ENCODE measurements around the gene ZNF670. TPM values are rescaled to one million over a fixed set of nuclear protein-coding genes. Genes with fewer than 3 reads are reported as not detected.
"Not testable (repeated sequence)": the region's sequence is repeated elsewhere in the genome, so short reads cannot be mapped to it uniquely, and the experiment has no call there.

Gene ZNF670
- polyA plus RNA-seq, 1 donor from 2014 or later = 9.3 TPM

- H3K9me2 ChIP-seq (ENCODE audit: insufficient read depth, low read length) = no peaks in the 10 kb centered on the region
- no peaks in the 10 kb centered on the region for H4K20me1 ChIP-seq (ENCODE audit: insufficient read depth)
- no peaks in the 10 kb centered on the region for H3K27me3 ChIP-seq (ENCODE audit: insufficient read depth, low read depth, low read length)
- H3K4me3 ChIP-seq (ENCODE audit: low read length) = no peak overlapping the region
- no peaks in the 10 kb centered on the region for H3F3A ChIP-seq (ENCODE audit: insufficient read depth, low read length, poor library complexity, severe bottlenecking)
- TF ChIP-seq EZH2 (IDR thresholded peaks at IDR 0.05; ENCODE audit: borderline replicate concordance, insufficient read depth, low read length, poor library complexity, severe bottlenecking) (no peak), CTCF (IDR thresholded peaks at IDR 0.05; ENCODE audit: poor library complexity, severe bottlenecking) (no peak), TAF1 (IDR thresholded peaks at IDR 0.05; ENCODE audit: low read depth) (no peak), RAD21 (conservative IDR thresholded peaks at IDR 0.05) (no peak), EP300 (conservative IDR thresholded peaks at IDR 0.05; ENCODE audit: poor library complexity, severe bottlenecking) (no peak), SMC3 (conservative IDR thresholded peaks at IDR 0.05; ENCODE audit: poor library complexity) (no peak), REST (IDR thresholded peaks at IDR 0.05; ENCODE audit: borderline replicate concordance) (no peak), MXI1 (conservative IDR thresholded peaks at IDR 0.05; ENCODE audit: poor library complexity, severe bottlenecking) (no peak), POLR2AphosphoS5 (IDR thresholded peaks at IDR 0.05) (no peak)
- H2AFZ ChIP-seq (ENCODE audit: low read depth, low read length) = no peak overlapping the region
- H3K27ac ChIP-seq (ENCODE audit: low read length) = no peak overlapping the region
- H3K4me2 ChIP-seq (ENCODE audit: low read length) = no peak overlapping the region
- no peaks in the 10 kb centered on the region for H3K36me3 ChIP-seq (ENCODE audit: insufficient read depth, low read length)
- H3K79me2 ChIP-seq (replicated peaks; ENCODE audit: insufficient read depth, low read length) = no peaks in the 10 kb centered on the region
- H3K9ac ChIP-seq (ENCODE audit: low read length) = no peak overlapping the region
- H3K9me3 ChIP-seq (ENCODE audit: low read length) = no peaks in the 10 kb centered on the region
Observed at GRCh38 chr1:247121382-247121781, 42.8 kb upstream of the ZNF670 start.

GRCh38 chr1:247120408-247120668 is 41.7 kb upstream of the ZNF670 start:
- H3K9ac ChIP-seq (ENCODE audit: low read length) = not testable (repeated sequence)

More at GRCh38 chr1:247120408-247120668, 41.7 kb upstream of the ZNF670 start:
- not testable (repeated sequence) for H3K9me2 ChIP-seq (ENCODE audit: insufficient read depth, low read length); H3K4me2 ChIP-seq (ENCODE audit: low read length); H3K27ac ChIP-seq (ENCODE audit: low read length); H3K27me3 ChIP-seq (ENCODE audit: insufficient read depth, low read depth, low read length); H3K79me2 ChIP-seq (replicated peaks; ENCODE audit: insufficient read depth, low read length); H3K4me3 ChIP-seq (ENCODE audit: low read length); H3K36me3 ChIP-seq (ENCODE audit: insufficient read depth, low read length); H3K9me3 ChIP-seq (ENCODE audit: low read length); H4K20me1 ChIP-seq (ENCODE audit: insufficient read depth); H3F3A ChIP-seq (ENCODE audit: insufficient read depth, low read length, poor library complexity, severe bottlenecking); H2AFZ ChIP-seq (ENCODE audit: low read depth, low read length)
